GM23338 (cell line): ENCODE results near the gene FAM234A. TPM values are rescaled to one million over a fixed set of nuclear protein-coding genes. Genes with fewer than 3 reads are reported as not detected.

Experiments
- ATAC-seq: fragments of 200-7000 bp; cut with Tn5 transposase; 3 replicates; pipeline ENCODE4 v1.9.1; 2020
- DNase-seq: peaks from one replicate; pipeline ENCODE4 v3.0.0-alpha.2; 2015; ENCODE audit warnings: low spot score
- H2AFZ ChIP-seq: fragments of 200-600 bp; sonication (generic); 2 replicates; pipeline ENCODE4 v1.8.0; 2016; ENCODE audit warnings: antibody characterized with exemption, mild to moderate bottlenecking, moderate library complexity
- H3F3A ChIP-seq: fragments of 200-600 bp; sonication (generic); replicated peaks from 2 replicates; pipeline ENCODE4 v1.8.0; 2017; ENCODE audit warnings: antibody characterized with exemption, mixed run types, low read depth
- H3K27ac ChIP-seq: fragments of 200-600 bp; sonication (generic); 2 replicates; pipeline ENCODE4 v1.6.1; 2016; ENCODE audit warnings: low read depth
- H3K27me3 ChIP-seq: fragments of 200-600 bp; sonication (generic); 2 replicates; pipeline ENCODE4 v1.8.0; 2016; ENCODE audit warnings: mild to moderate bottlenecking, mixed run types, moderate library complexity; ENCODE audit not compliant: insufficient read depth
- H3K36me3 ChIP-seq: fragments of 200-600 bp; sonication (generic); 2 replicates; pipeline ENCODE4 v1.8.0; 2016; ENCODE audit warnings: mild to moderate bottlenecking; ENCODE audit not compliant: insufficient read depth
- H3K4me1 ChIP-seq: fragments of 200-600 bp; sonication (generic); 2 replicates; pipeline ENCODE4 v1.8.0; 2016; ENCODE audit warnings: mild to moderate bottlenecking, moderate library complexity; ENCODE audit not compliant: insufficient read depth
- H3K4me2 ChIP-seq: fragments of 200-600 bp; sonication (generic); 2 replicates; pipeline ENCODE4 v1.7.1; 2017; ENCODE audit warnings: mixed run types
- H3K4me3 ChIP-seq: fragments of 200-600 bp; sonication (generic); 2 replicates; pipeline ENCODE4 v1.6.1; 2016; ENCODE audit warnings: mixed run types
- H3K79me2 ChIP-seq: fragments of 200-600 bp; sonication (generic); replicated peaks from 2 replicates; pipeline ENCODE4 v1.8.0; 2017; ENCODE audit warnings: mild to moderate bottlenecking; ENCODE audit not compliant: insufficient read depth
- H3K9me2 ChIP-seq: fragments of 200-600 bp; sonication (generic); 2 replicates; pipeline ENCODE4 v1.8.0; 2017; ENCODE audit not compliant: insufficient read depth
- H4K20me1 ChIP-seq: fragments of 200-600 bp; sonication (generic); replicated peaks from 2 replicates; pipeline ENCODE4 v1.8.0; 2017; ENCODE audit warnings: mild to moderate bottlenecking; ENCODE audit not compliant: insufficient read depth
- H3K27ac Mint-ChIP-seq: 2 replicates; pipeline ENCODE4 v1.8.0; 2020; ENCODE audit warnings: inconsistent platforms, mild to moderate bottlenecking, moderate library complexity, mixed read lengths
- H3K27me3 Mint-ChIP-seq: 3 replicates; pipeline ENCODE4 v1.8.0; 2022; ENCODE audit warnings: low read depth, mild to moderate bottlenecking, moderate library complexity, mixed read lengths, inconsistent platforms; ENCODE audit not compliant: insufficient read depth, poor library complexity
- H3K36me3 Mint-ChIP-seq: 3 replicates; pipeline ENCODE4 v1.8.0; 2021; ENCODE audit warnings: low read depth, mild to moderate bottlenecking, inconsistent platforms, moderate library complexity, mixed read lengths
- H3K4me1 Mint-ChIP-seq: 3 replicates; pipeline ENCODE4 v1.8.0; 2020; ENCODE audit warnings: mild to moderate bottlenecking, inconsistent platforms, mixed read lengths
- H3K4me3 Mint-ChIP-seq: 3 replicates; pipeline ENCODE4 v1.8.0; 2021; ENCODE audit warnings: moderate library complexity, mild to moderate bottlenecking, inconsistent platforms, mixed read lengths
- H3K9me3 Mint-ChIP-seq: 3 replicates; pipeline ENCODE4 v1.8.0; 2020; ENCODE audit warnings: moderate library complexity, mild to moderate bottlenecking, inconsistent platforms, mixed read lengths
- CREB1 ChIP-seq: fragments of 250-450 bp; sonication (Bioruptor Pico); IDR thresholded peaks from 2 replicates; pipeline ENCODE4 v1.5.0; 2020; ENCODE audit warnings: low read depth, mild to moderate bottlenecking, moderate library complexity
- EZH2 ChIP-seq: fragments of 200-600 bp; sonication (generic); IDR thresholded peaks from one replicate; pipeline ENCODE4 v1.8.0; 2017; ENCODE audit warnings: antibody characterized with exemption, mild to moderate bottlenecking, low read depth; ENCODE audit not compliant: unreplicated experiment
- EZH2phosphoT487 ChIP-seq: fragments of 200-600 bp; sonication (generic); IDR thresholded peaks from one replicate; pipeline ENCODE4 v1.8.1; 2018; ENCODE audit warnings: antibody characterized with exemption; ENCODE audit not compliant: unreplicated experiment
- NANOG ChIP-seq: IDR thresholded peaks from 2 replicates; pipeline ENCODE4 v1.6.1; 2016; ENCODE audit warnings: antibody characterized with exemption, borderline replicate concordance
- POLR2AphosphoS5 ChIP-seq: IDR thresholded peaks from 2 replicates; pipeline ENCODE4 v1.6.1; 2016; ENCODE audit warnings: antibody characterized with exemption, low read depth
- STAT1 ChIP-seq: IDR thresholded peaks from one replicate; pipeline ENCODE4 v1.6.1; 2016; ENCODE audit warnings: antibody characterized with exemption; ENCODE audit not compliant: unreplicated experiment
- ZNF114 ChIP-seq: fragments of 250-450 bp; sonication (Bioruptor Pico); IDR thresholded peaks from 2 replicates; pipeline ENCODE4 v1.5.0; 2020; ENCODE audit warnings: mild to moderate bottlenecking, moderate library complexity
- ZNF331 ChIP-seq: fragments of 250-450 bp; sonication (Bioruptor Pico); IDR thresholded peaks from 2 replicates; pipeline ENCODE4 v1.5.0; 2020; ENCODE audit warnings: low read depth, mild to moderate bottlenecking, moderate library complexity
- polyA plus RNA-seq: library from polyadenylated mRNA; unstranded; fragments of >200 nt; fragmentation: Nextera tagmentation; extraction: Ambion mirVana; gene quantifications from 2 replicates; pipeline ENCODE4 v1.2.1, GENCODE V29; 2016
- total RNA-seq: library from RNA; depleted of rRNA; stranded (reverse); fragments of >200 nt; shearing (Covaris generic); gene quantifications from 2 replicates; pipeline ENCODE4 v1.2.3, GENCODE V29; 2014
- TF ChIP-seq, protein P1 (sequence below), 2 experiments: fragments of 200-600 bp in 1 of 2; sonication (generic) in 1 of 2; conservative IDR thresholded peaks; 2 replicates each; pipeline versions ENCODE4 v1.5.1 to v1.6.1; 2016 to 2017; ENCODE audit warnings: antibody characterized with exemption in 2 of 2, low read depth in 2 of 2, mild to moderate bottlenecking in 2 of 2, moderate library complexity in 1 of 2
- TF ChIP-seq, protein P2 (sequence below): IDR thresholded peaks from 2 replicates; pipeline ENCODE4 v1.6.1; 2016; ENCODE audit warnings: antibody characterized with exemption

Gene FAM234A
- total and polyA plus RNA-seq, 2 experiments from 2014 or later: 41.9 to 128 TPM

DNA sequence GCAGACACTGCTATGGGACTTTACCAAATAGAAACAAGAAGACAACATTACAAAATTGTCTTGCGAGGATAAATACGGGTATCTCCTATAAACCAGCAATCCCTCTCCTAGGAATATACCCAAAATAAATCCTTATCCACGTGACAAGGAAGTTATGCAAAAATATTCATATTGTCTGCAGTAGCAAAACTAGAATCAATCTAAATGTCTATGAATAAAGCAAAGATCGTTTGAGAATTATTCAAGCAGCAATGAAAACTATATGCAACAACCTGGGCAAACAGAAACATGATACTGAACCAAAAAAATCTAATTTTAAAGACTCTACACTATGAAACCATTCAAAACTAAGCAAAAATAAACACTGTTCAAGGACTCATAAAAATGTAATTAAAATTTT lies 14.6 kb upstream of the FAM234A start (continued):
- TF ChIP-seq POLR2AphosphoS5: no peak
- no peak for TF ChIP-seq ZNF331
- no peak for TF ChIP-seq ZNF114 (CRISPR knock-in tag)
- no peak for TF ChIP-seq EZH2
- no peak for TF ChIP-seq EZH2phosphoT487
- TF ChIP-seq, protein P1, sequence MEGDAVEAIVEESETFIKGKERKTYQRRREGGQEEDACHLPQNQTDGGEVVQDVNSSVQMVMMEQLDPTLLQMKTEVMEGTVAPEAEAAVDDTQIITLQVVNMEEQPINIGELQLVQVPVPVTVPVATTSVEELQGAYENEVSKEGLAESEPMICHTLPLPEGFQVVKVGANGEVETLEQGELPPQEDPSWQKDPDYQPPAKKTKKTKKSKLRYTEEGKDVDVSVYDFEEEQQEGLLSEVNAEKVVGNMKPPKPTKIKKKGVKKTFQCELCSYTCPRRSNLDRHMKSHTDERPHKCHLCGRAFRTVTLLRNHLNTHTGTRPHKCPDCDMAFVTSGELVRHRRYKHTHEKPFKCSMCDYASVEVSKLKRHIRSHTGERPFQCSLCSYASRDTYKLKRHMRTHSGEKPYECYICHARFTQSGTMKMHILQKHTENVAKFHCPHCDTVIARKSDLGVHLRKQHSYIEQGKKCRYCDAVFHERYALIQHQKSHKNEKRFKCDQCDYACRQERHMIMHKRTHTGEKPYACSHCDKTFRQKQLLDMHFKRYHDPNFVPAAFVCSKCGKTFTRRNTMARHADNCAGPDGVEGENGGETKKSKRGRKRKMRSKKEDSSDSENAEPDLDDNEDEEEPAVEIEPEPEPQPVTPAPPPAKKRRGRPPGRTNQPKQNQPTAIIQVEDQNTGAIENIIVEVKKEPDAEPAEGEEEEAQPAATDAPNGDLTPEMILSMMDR (conservative IDR thresholded peaks at IDR 0.05; ENCODE audit: low read depth in 2 of 2): no peak
- TF ChIP-seq CREB1: no peak
- TF ChIP-seq STAT1: no peak

DNA sequence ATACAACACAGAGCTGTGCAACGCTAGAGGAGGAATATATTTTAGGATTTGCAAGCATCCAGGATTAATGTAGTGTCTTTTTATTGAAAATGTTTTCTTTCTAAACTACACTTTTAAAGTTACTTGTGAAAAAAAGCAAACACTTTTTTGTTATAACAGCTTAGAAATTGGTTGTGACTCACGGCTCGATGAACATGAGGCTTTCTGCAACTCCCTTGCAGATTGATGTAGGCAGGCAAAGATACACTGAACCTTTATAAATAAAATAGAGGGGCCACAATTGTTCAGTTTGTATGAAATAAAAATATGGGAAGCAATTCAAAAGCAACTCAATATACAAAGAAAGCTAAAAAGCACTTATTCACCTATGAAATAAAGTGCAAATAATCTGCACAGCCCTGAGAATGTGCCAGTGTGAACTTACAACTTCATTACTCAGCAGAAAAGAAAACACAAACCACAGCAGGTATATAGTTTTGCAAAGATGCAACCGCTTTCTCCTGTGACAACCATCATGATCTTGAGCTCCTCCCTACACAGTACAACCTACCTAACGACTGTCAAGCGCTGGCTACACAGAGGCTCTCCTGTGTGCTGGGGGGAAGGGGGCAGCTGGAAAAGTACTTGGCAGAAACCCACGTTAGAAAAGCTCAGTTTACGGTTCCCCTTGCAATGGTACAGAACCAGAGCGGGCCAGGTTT lies 6.3 kb upstream of the FAM234A start:
- Histone ChIP-seq H3K4me3 (peak overlapping the region; percentile 100), H3K4me1 (peaks cover 11% of the 10 kb centered on the region), H3K27ac (peak overlapping the region; percentile 74; the same call in 1 of the 2 replicates), H2AFZ (0 out of 2 replicates have a peak overlapping the region, but pooled peaks have one; percentile 59), H4K20me1 (peaks cover 41% of the 10 kb centered on the region), H3K79me2 (peaks cover 57% of the 10 kb centered on the region), H3K27me3 (no peaks in the 10 kb centered on the region), H3K36me3 (peaks cover 38% of the 10 kb centered on the region), H3K9me2 (no peaks in the 10 kb centered on the region), H3F3A (peaks cover 25% of the 10 kb centered on the region), H3K4me2 (peak overlapping the region; percentile 99)
- TF ChIP-seq NANOG: no peak
- TF ChIP-seq, protein P2, sequence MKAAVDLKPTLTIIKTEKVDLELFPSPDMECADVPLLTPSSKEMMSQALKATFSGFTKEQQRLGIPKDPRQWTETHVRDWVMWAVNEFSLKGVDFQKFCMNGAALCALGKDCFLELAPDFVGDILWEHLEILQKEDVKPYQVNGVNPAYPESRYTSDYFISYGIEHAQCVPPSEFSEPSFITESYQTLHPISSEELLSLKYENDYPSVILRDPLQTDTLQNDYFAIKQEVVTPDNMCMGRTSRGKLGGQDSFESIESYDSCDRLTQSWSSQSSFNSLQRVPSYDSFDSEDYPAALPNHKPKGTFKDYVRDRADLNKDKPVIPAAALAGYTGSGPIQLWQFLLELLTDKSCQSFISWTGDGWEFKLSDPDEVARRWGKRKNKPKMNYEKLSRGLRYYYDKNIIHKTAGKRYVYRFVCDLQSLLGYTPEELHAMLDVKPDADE: 0 out of 2 replicates have a peak, but pooled peaks have one; percentile 13
- no peaks in the 10 kb centered on the region for H3K9me3 Mint-ChIP-seq
- peak overlapping the region; percentile 98 for H3K4me3 Mint-ChIP-seq
- H3K27ac Mint-ChIP-seq: peak overlapping the region; percentile 96
- ATAC-seq: peak; percentile 51
- H3K4me1 Mint-ChIP-seq: peaks cover 17% of the 10 kb centered on the region; the same call in 2 of the 3 replicates
- H3K27me3 Mint-ChIP-seq: peaks cover 4% of the 10 kb centered on the region
- H3K36me3 Mint-ChIP-seq: peaks cover 50% of the 10 kb centered on the region
- DNase-seq: peak; percentile 33
